Muscle of arm (tissue), 12 donors: ENCODE results near the gene AOPEP. TPM values are rescaled to one million over a fixed set of nuclear protein-coding genes. Genes with fewer than 3 reads are reported as not detected.

ENCODE experiments used
- DNase-seq: peaks from one replicate; pipeline ENCODE4 v3.0.0-alpha.2; 2013
- polyA plus RNA-seq, 12 donors: library from polyadenylated mRNA; unstranded; fragments of 120-200 nt; gene quantifications; one replicate each; pipeline ENCODE4 v1.2.1, GENCODE V29; 2013; ENCODE audit not compliant: insufficient read length in 12 of 12

Gene AOPEP
- polyA plus RNA-seq, 12 donors, result 33.5 to 57.2 (median 40.1) TPM; not detected in 1

GRCh38 chr9:95058121-95058785 lies 331.8 kb downstream of the AOPEP start:
- DNase-seq, result no peak

- DNase-seq, result no peak
Observed at GRCh38 chr9:95058795-95059386, 332.4 kb downstream of the AOPEP start.

GRCh38 chr9:95060234-95060633 lies 333.7 kb downstream of the AOPEP start:
- DNase-seq, result no peak

GRCh38 chr9:95060916-95061315 lies 334.4 kb downstream of the AOPEP start:
- DNase-seq, result no peak

GRCh38 chr9:95061916-95062595 lies 335.6 kb downstream of the AOPEP start:
- DNase-seq, result no peak

GRCh38 chr9:95062596-95063065 lies 336.1 kb downstream of the AOPEP start:
- DNase-seq, result no peak

- DNase-seq, result no peak
Observed at GRCh38 chr9:95063300-95063699, 336.8 kb downstream of the AOPEP start.

GRCh38 chr9:95065224-95065623 lies 338.7 kb downstream of the AOPEP start:
- DNase-seq, result no peak

GRCh38 chr9:95067057-95067456 lies 340.6 kb downstream of the AOPEP start:
- no peak for DNase-seq

- DNase-seq, result no peak
Observed at GRCh38 chr9:95067897-95068296, 341.4 kb downstream of the AOPEP start.

GRCh38 chr9:95070549-95071021 lies 344.1 kb downstream of the AOPEP start:
- DNase-seq, result no peak

- DNase-seq, result no peak
Observed at GRCh38 chr9:95071450-95071849, 345.0 kb downstream of the AOPEP start.

- DNase-seq, result no peak
Observed at GRCh38 chr9:95071925-95072324, 345.4 kb downstream of the AOPEP start.

GRCh38 chr9:95073042-95073607 lies 346.6 kb downstream of the AOPEP start:
- no peak for DNase-seq

GRCh38 chr9:95073918-95074317 lies 347.4 kb downstream of the AOPEP start:
- no peak for DNase-seq

- no peak for DNase-seq
Observed at GRCh38 chr9:95074632-95075031, 348.1 kb downstream of the AOPEP start.

- no peak for DNase-seq
Observed at GRCh38 chr9:95075700-95076099, 349.2 kb downstream of the AOPEP start.

- DNase-seq, result no peak
Observed at GRCh38 chr9:95076696-95077052, 350.2 kb downstream of the AOPEP start.

GRCh38 chr9:95077053-95077765 lies 350.7 kb downstream of the AOPEP start:
- no peak for DNase-seq

GRCh38 chr9:95077766-95078370 lies 351.4 kb downstream of the AOPEP start:
- DNase-seq, result no peak

GRCh38 chr9:95078511-95078910 lies 352.0 kb downstream of the AOPEP start:
- DNase-seq, result no peak

- no peak for DNase-seq
Observed at GRCh38 chr9:95078939-95079338, 352.4 kb downstream of the AOPEP start.
